Ishikawa (cell line): ENCODE results near the gene BANF2.

ENCODE experiments used
- CEBPB ChIP-seq: IDR thresholded peaks from 2 replicates; pipeline ENCODE4 v1.6.1; 2012
- CREB1 ChIP-seq: IDR thresholded peaks from 2 replicates; pipeline ENCODE4 v1.6.1; 2012; ENCODE audit warnings: low read depth
- EGR1 ChIP-seq: IDR thresholded peaks from 2 replicates; pipeline ENCODE4 v1.6.1; 2012
- EP300 ChIP-seq: IDR thresholded peaks from 2 replicates; pipeline ENCODE4 v1.6.1; 2012; ENCODE audit warnings: borderline replicate concordance
- FOXM1 ChIP-seq: IDR thresholded peaks from 2 replicates; pipeline ENCODE4 v1.6.1; 2012; ENCODE audit warnings: low read depth, borderline replicate concordance
- NFIC ChIP-seq: IDR thresholded peaks from 2 replicates; pipeline ENCODE4 v1.6.1; 2012
- RAD21 ChIP-seq: IDR thresholded peaks from 2 replicates; pipeline ENCODE4 v1.6.1; 2012; ENCODE audit warnings: low read depth
- TAF1 ChIP-seq: IDR thresholded peaks from 2 replicates; pipeline ENCODE4 v1.6.1; 2012; ENCODE audit warnings: low read depth, mild to moderate bottlenecking
- TCF12 ChIP-seq: IDR thresholded peaks from 2 replicates; pipeline ENCODE4 v1.6.1; 2012; ENCODE audit warnings: low read depth
- TEAD4 ChIP-seq: IDR thresholded peaks from 2 replicates; pipeline ENCODE4 v1.6.1; 2012
- YY1 ChIP-seq: IDR thresholded peaks from 2 replicates; pipeline ENCODE4 v1.6.1; 2012; ENCODE audit warnings: low read depth
- ZBTB7A ChIP-seq: IDR thresholded peaks from 2 replicates; pipeline ENCODE4 v1.6.1; 2012; ENCODE audit warnings: low read depth
- TF ChIP-seq, protein P1 (sequence below): IDR thresholded peaks from 2 replicates; pipeline ENCODE4 v1.6.1; 2012
- TF ChIP-seq, protein P2 (sequence below): IDR thresholded peaks from 2 replicates; pipeline ENCODE4 v1.6.1; 2012; ENCODE audit warnings: low read depth, mild to moderate bottlenecking
- TF ChIP-seq, protein P3 (sequence below): IDR thresholded peaks from 2 replicates; pipeline ENCODE4 v1.6.1; 2012

The BANF2 gene

DNA sequence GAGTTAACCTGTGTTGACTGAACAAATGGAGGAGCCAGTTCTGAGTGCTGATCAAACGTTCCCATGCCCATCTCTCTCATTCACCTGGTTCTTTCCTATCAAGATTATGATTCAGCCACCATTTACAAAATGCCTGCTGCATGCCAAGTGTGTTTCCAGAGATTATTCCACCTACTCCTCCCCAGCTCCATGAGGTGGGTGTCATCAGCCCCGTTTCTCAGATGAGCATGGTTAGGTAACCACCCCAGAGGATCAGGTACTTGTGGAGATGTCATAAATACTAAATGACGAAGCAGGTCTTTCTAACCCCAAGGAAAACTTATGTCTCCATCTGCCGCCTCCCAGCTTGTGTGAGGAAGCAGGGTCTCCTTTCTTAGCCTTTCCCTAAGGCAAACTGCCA is 2.1 kb downstream of the BANF2 start:
- no peak for TF ChIP-seq FOXM1

DNA sequence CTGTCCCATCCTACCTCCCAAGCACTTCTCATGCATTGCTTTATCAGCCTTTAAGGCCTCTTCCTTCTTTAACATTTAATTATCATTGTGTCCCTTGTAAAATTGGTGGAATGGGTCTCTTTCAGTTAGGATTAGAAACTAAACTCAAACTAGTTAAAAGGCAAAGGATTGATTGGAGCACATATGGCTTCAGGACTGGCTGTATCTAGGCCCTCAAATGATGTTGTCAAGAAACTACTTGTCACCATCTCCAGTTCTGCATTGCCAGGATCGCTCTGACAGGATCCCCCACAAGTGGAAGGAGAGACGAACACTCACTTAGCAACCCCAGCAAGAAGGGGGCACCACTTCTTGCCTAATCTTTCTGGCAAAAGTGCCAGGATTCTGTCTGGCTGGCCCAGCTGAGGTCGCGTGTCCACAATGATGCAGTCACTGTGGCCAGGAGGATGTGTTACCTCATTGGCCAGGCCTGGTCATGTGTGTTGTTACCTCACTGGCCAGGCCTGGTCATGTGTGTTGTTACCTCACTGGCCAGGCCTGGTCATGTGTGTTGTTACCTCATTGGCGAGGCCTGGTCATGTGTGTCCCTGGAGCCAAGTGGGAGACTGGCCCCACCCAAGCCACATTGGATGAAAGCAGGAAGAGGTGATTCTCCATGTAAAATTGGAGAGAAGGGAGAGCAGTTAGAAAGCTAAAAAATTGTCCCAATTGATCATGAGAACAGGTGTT is 5.0 kb downstream of the BANF2 start:
- TF ChIP-seq, protein P1, sequence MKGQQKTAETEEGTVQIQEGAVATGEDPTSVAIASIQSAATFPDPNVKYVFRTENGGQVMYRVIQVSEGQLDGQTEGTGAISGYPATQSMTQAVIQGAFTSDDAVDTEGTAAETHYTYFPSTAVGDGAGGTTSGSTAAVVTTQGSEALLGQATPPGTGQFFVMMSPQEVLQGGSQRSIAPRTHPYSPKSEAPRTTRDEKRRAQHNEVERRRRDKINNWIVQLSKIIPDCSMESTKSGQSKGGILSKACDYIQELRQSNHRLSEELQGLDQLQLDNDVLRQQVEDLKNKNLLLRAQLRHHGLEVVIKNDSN, result peak; percentile 44; the same call in 1 of the 2 replicates
- TF ChIP-seq, protein P2, sequence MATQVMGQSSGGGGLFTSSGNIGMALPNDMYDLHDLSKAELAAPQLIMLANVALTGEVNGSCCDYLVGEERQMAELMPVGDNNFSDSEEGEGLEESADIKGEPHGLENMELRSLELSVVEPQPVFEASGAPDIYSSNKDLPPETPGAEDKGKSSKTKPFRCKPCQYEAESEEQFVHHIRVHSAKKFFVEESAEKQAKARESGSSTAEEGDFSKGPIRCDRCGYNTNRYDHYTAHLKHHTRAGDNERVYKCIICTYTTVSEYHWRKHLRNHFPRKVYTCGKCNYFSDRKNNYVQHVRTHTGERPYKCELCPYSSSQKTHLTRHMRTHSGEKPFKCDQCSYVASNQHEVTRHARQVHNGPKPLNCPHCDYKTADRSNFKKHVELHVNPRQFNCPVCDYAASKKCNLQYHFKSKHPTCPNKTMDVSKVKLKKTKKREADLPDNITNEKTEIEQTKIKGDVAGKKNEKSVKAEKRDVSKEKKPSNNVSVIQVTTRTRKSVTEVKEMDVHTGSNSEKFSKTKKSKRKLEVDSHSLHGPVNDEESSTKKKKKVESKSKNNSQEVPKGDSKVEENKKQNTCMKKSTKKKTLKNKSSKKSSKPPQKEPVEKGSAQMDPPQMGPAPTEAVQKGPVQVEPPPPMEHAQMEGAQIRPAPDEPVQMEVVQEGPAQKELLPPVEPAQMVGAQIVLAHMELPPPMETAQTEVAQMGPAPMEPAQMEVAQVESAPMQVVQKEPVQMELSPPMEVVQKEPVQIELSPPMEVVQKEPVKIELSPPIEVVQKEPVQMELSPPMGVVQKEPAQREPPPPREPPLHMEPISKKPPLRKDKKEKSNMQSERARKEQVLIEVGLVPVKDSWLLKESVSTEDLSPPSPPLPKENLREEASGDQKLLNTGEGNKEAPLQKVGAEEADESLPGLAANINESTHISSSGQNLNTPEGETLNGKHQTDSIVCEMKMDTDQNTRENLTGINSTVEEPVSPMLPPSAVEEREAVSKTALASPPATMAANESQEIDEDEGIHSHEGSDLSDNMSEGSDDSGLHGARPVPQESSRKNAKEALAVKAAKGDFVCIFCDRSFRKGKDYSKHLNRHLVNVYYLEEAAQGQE, result no peak
- TF ChIP-seq, protein P3, sequence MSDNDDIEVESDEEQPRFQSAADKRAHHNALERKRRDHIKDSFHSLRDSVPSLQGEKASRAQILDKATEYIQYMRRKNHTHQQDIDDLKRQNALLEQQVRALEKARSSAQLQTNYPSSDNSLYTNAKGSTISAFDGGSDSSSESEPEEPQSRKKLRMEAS, result no peak
- TF ChIP-seq CEBPB, result no peak

DNA sequence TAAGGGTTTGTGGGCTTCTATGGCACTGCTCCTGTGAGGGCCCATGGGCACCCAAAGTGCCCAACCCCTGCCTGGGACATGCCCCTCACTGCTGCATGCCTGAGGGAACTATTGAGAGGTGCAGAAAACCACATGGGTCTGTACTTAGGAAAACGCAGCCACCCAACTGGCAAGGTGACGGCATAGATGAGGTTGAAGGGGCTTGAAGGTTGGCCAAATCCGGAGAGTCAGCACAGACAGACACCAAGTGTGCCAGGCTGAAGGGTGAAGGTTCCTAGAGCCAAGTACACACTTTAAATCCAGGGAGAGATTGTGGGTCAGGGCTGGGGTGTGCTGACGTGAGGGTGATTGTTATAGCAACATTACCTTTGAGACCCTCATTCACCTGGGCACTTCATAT is 6.2 kb downstream of the BANF2 start:
- TF ChIP-seq TCF12 (no peak), EGR1 (no peak), EP300 (no peak), TAF1 (no peak), TEAD4 (no peak), NFIC (no peak), YY1 (no peak), ZBTB7A (no peak), RAD21 (no peak)
- TF ChIP-seq, protein P2, result no peak

DNA sequence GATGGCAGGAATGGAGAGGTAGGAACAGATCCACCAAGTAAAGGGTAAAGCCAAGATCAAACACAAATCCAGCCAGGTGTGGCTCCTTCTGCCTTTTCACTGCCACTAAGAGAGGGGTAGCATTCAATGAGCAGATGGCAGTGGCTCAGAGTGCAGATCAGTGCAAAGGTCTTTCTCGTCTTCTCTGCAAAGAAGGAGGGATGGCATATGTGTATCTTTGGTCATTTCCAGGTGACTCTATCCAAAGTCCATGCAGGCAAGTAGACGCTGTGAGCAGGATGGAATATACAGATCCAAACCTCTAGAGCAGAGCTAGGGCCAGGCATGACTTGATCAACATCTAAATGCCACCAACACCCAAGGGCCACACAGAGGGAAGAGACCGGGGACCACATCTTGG is 6.9 kb downstream of the BANF2 start:
- TF ChIP-seq, protein P2, result no peak
- TF ChIP-seq, protein P1, result no peak
- no peak for TF ChIP-seq ZBTB7A
- no peak for TF ChIP-seq TEAD4
- no peak for TF ChIP-seq FOXM1
- no peak for TF ChIP-seq YY1
- TF ChIP-seq, protein P3, result no peak
- TF ChIP-seq NFIC, result no peak
- TF ChIP-seq EP300, result no peak
- no peak for TF ChIP-seq CREB1
- no peak for TF ChIP-seq TCF12
- TF ChIP-seq RAD21, result no peak
- no peak for TF ChIP-seq EGR1
- no peak for TF ChIP-seq TAF1
- TF ChIP-seq CEBPB, result no peak

DNA sequence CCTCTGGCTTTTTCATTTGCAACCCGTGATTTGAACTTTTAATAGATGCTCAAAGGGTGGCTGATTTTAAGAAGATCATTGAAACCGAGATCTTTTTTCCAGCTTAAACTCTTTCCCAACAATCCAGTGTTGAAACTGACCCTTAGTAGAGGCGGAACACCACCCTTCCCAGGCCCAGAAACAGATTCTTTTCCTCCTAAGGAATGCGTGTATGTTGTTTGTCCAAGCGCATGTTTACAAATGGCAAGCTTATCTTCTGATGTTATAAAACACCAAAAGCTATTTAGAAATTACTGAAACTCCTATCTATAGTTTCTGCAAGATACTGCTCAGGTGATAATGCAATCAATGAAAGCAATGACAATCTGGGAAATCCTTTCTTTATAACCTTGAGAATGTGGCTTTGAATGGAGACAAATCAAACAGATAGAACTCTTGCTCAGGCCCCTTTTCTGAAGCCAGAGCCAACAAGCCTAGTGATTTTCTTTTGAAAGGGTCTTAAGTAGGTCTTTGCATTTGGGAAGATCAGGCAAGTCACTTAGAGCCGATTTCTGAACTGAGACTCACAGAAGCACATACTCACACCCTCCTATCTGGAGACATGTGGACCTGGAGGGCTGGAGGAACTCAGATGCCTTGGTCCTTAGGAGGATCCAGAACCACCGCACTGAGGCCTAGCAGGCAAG is 9.1 kb downstream of the BANF2 start:
- no peak for TF ChIP-seq RAD21
- no peak for TF ChIP-seq YY1
- TF ChIP-seq, protein P3, result no peak
- TF ChIP-seq, protein P2, result no peak
- TF ChIP-seq CEBPB, result no peak
- no peak for TF ChIP-seq EP300
- no peak for TF ChIP-seq TCF12
- TF ChIP-seq NFIC, result no peak
